Esophagus muscularis mucosa (tissue), 4 donors: ENCODE data around the gene DMD. TPM values are rescaled to one million over a fixed set of nuclear protein-coding genes. Genes with fewer than 3 reads are reported as not detected.
A peak's percentile ranks its signal among the peaks of the same experiment; 100 is the strongest.

ENCODE experiments used
- DNase-seq: peaks from one replicate; pipeline ENCODE4 v3.0.0-alpha.2; 2017; ENCODE audit errors: extremely low spot score
- H3K27ac ChIP-seq, 4 donors: fragments of 200-600 bp; sonication (generic); replicated peaks in 1 of 4; 1 replicate in 3 of 4; 2 replicates in 1 of 4; pipeline ENCODE4 v1.5.1; 2016 to 2019; ENCODE audit warnings: mild to moderate bottlenecking in 1 of 4
- H3K27me3 ChIP-seq, 4 donors: fragments of 200-600 bp; sonication (generic); one replicate each; pipeline versions ENCODE4 v1.5.1 to v1.6.0; 2016 to 2019
- H3K36me3 ChIP-seq, 4 donors: fragments of 200-600 bp; sonication (generic); one replicate each; pipeline ENCODE4 v1.5.1; 2016 to 2019
- H3K4me1 ChIP-seq, 4 donors: fragments of 200-600 bp; sonication (generic); one replicate each; pipeline ENCODE4 v1.5.1; 2016 to 2019
- H3K4me3 ChIP-seq, 4 donors: fragments of 200-600 bp; sonication (generic); 1 replicate in 2 of 4; 2 replicates in 2 of 4; pipeline ENCODE4 v1.5.1; 2016 to 2019; ENCODE audit warnings: mild to moderate bottlenecking in 4 of 4, moderate library complexity in 1 of 4
- H3K9me3 ChIP-seq, 4 donors: fragments of 200-600 bp; sonication (generic); 1 replicate in 3 of 4; 2 replicates in 1 of 4; pipeline ENCODE4 v1.5.1; 2016 to 2019
- CTCF ChIP-seq, 3 experiments: fragments of 200-600 bp in 2 of 3; fragments of 450-650 bp in 1 of 3; sonication (generic) in 2 of 3; IDR thresholded peaks; one replicate each; pipeline ENCODE4 v1.5.1; 2017 to 2019; ENCODE audit warnings: antibody characterized with exemption in 3 of 3, mild to moderate bottlenecking in 2 of 3, moderate library complexity in 1 of 3
- EP300 ChIP-seq: sonication (generic); formaldehyde crosslinking; IDR thresholded peaks from one replicate; pipeline ENCODE4 v1.6.1; 2017; ENCODE audit warnings: antibody characterized with exemption
- POLR2A ChIP-seq: fragments of 450-650 bp; IDR thresholded peaks from one replicate; pipeline ENCODE4 v1.6.1; 2017; ENCODE audit warnings: antibody characterized with exemption, moderate library complexity, mild to moderate bottlenecking, low read depth
- POLR2AphosphoS5 ChIP-seq, 2 donors: sonication (generic); formaldehyde crosslinking; IDR thresholded peaks; one replicate each; pipeline ENCODE4 v1.6.1; 2017; ENCODE audit warnings: antibody characterized with exemption in 2 of 2
- WGBS: methylation state at CpG from one replicate; pipeline ENCODE4 v1.1.5; 2018; 5-methylcytosine and 5-hydroxymethylcytosine counted together
- intact Hi-C: fragments of 100-400 bp; cut with DNase I; formaldehyde crosslinking; loops from one replicate; pipeline ENCODE4 v1.15.1; 2023
- total RNA-seq, 4 donors: library from RNA; depleted of rRNA; stranded (reverse); fragments of >200 nt; gene quantifications; one replicate each; pipeline versions ENCODE4 v1.1.0 to v1.2.1, GENCODE V29; 2016

Gene DMD
- total RNA-seq, 4 donors from 2014 or later: 127 to 210 (median 188) TPM

GRCh38 chrX:31232506-31232905 is 1978.8 kb downstream of the DMD start:
- WGBS: 63% methylated on average over 3 of the region's 3 CpGs
- Histone ChIP-seq H3K36me3 (no peaks in the 10 kb centered on the region), H3K9me3 (no peaks in the 10 kb centered on the region), H3K4me3 (no peak overlapping the region), H3K27ac (no peak overlapping the region), H3K27me3 (no peaks in the 10 kb centered on the region), H3K4me1 (peaks cover 0 to 10% (median 0%) of the 10 kb centered on the region in 4 donors)
- intact Hi-C loops: no loop called here
- no peak for TF ChIP-seq POLR2AphosphoS5 (IDR thresholded peaks at IDR 0.05)
- TF ChIP-seq CTCF (IDR thresholded peaks at IDR 0.05): no peak
- no peak for TF ChIP-seq EP300
- no peak for TF ChIP-seq POLR2A
- DNase-seq: no peak

GRCh38 chrX:31228909-31229308 is 1982.4 kb downstream of the DMD start:
- TF ChIP-seq CTCF (IDR thresholded peaks at IDR 0.05): no peak
- TF ChIP-seq EP300: no peak
- TF ChIP-seq POLR2A: no peak
- no peak for TF ChIP-seq POLR2AphosphoS5 (IDR thresholded peaks at IDR 0.05)
- 50% methylated on average over 2 of the region's 2 CpGs for WGBS
- peak overlapping the region in 1 of 4 donors; percentile 7 for H3K27ac ChIP-seq
- H3K4me1 ChIP-seq: peaks cover 0 to 10% (median 0%) of the 10 kb centered on the region in 4 donors
- H3K9me3 ChIP-seq: no peaks in the 10 kb centered on the region
- intact Hi-C loops: no loop called here
- no peaks in the 10 kb centered on the region for H3K27me3 ChIP-seq
- H3K4me3 ChIP-seq: no peak overlapping the region
- DNase-seq: no peak
- H3K36me3 ChIP-seq: no peaks in the 10 kb centered on the region

- 55% methylated on average over 6 of the region's 6 CpGs for WGBS
- no peaks in the 10 kb centered on the region for H3K36me3 ChIP-seq
- no peak overlapping the region for H3K4me3 ChIP-seq
- no peaks in the 10 kb centered on the region for H3K27me3 ChIP-seq
- DNase-seq: no peak
- H3K4me1 ChIP-seq: peaks cover 0 to 10% (median 0%) of the 10 kb centered on the region in 4 donors
- H3K27ac ChIP-seq: peak overlapping the region in 1 of 4 donors; percentile 7
- TF ChIP-seq POLR2A: no peak
- intact Hi-C loops: no loop called here
- H3K9me3 ChIP-seq: no peaks in the 10 kb centered on the region
Observed at GRCh38 chrX:31228415-31228832, 1982.9 kb downstream of the DMD start.

GRCh38 chrX:31227250-31227649 is 1984.1 kb downstream of the DMD start:
- 60% methylated on average over 2 of the region's 2 CpGs for WGBS
- Histone ChIP-seq H3K27me3 (no peaks in the 10 kb centered on the region), H3K4me1 (peaks cover 0 to 15% (median 0%) of the 10 kb centered on the region in 4 donors), H3K27ac (peak overlapping the region in 1 of 4 donors; percentile 10), H3K4me3 (no peak overlapping the region), H3K36me3 (no peaks in the 10 kb centered on the region), H3K9me3 (no peaks in the 10 kb centered on the region)
- TF ChIP-seq CTCF (IDR thresholded peaks at IDR 0.05) (no peak), POLR2AphosphoS5 (IDR thresholded peaks at IDR 0.05) (no peak), EP300 (no peak), POLR2A (no peak)
- no peak for DNase-seq
- intact Hi-C loops: no loop called here

- DNase-seq: no peak
- 74% methylated on average over 2 of the region's 2 CpGs for WGBS
- no peak overlapping the region for H3K27ac ChIP-seq
- H3K4me3 ChIP-seq: no peak overlapping the region
- H3K27me3 ChIP-seq: no peaks in the 10 kb centered on the region
- intact Hi-C loops: no loop called here
- H3K9me3 ChIP-seq: no peaks in the 10 kb centered on the region
- TF ChIP-seq POLR2A (no peak), POLR2AphosphoS5 (IDR thresholded peaks at IDR 0.05) (no peak), CTCF (IDR thresholded peaks at IDR 0.05) (no peak), EP300 (no peak)
- peaks cover 6 to 25% (median 7%) of the 10 kb centered on the region in 4 donors for H3K4me1 ChIP-seq
- no peaks in the 10 kb centered on the region for H3K36me3 ChIP-seq
Observed at GRCh38 chrX:31225819-31226218, 1985.5 kb downstream of the DMD start.
